HG03342 (cell line): ENCODE measurements around the gene GLE1.
"Not testable (repeated sequence)": the region's sequence is repeated elsewhere in the genome, so short reads cannot be mapped to it uniquely, and the experiment has no call there.

Source experiments
- ATAC-seq: cut with Tn5 transposase; IDR thresholded peaks from one replicate; pipeline ENCODE4 v1.9.1; 2021; ENCODE audit warnings: mild to moderate bottlenecking, moderate library complexity; ENCODE audit not compliant: unreplicated experiment

The GLE1 gene

GRCh38 chr9:128495296-128495695 is 9.2 kb upstream of the GLE1 start:
- ATAC-seq = no peak

DNA sequence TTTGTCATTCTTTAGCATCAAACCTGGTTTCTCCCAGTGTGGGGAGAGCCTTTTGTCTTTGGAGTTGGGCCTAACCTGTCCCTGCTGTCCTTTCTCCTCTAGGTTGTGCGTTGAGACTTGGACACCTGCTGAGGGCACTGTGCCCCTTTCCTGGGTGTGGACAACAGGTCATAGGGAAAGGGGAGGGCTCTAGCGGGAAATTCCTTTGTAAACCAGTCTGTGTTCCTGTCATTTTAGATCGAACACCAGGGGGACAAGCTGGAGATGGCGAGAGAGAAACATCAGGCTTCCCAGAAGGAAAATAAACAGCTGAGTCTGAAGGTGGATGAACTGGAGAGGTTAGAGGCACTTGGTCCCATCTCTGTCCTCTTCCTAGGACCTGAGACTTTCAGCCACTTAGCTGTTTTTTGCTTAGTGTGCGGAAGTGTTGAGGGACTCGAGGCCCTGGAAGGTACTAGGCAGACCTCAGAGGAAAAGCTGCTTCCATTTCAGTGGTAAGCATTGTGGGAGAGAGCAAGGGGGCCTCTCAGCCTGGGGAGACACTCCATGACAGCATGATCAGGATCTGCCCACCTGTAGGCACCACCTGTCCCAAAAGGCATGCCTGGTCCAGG is 8.6 kb upstream of the GLE1 start:
- no peak for ATAC-seq

DNA sequence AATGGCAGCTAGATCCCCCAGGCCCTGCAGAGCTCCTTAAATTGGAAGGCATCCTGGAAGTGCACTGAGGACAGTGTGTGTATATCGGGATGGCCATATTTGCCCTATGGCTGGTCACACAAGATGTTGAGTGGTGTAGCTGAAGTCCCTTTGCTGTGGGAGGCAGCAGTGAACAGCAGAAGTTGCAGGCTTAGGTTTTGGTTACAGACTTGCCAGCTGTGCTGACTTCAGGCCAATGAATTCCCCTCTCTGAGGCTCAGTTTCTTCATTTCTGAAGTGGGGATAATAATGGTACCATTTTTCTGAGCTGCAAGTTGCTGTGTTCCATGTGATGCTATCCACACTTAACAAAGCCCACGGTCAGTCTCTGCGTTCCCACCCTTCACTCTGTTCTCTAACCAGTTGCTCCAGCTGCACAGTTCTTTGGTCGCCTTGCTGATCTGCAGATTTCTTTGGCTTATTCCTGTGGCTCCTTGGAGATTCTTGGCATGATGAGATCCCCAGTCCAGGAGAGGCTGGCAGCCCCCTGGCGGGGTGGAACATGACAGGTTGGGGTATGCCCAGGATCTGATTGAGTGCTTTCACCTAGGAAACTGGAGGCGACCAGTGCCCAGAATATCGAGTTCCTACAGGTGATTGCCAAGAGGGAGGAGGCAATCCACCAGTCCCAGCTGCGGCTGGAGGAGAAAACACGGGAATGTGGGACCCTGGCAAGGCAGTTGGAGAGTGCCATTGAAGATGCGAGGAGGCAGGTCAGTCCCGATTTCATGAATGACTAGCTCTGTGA is 6.5 kb upstream of the GLE1 start:
- ATAC-seq = no peak

GRCh38 chr9:128498911-128499310 is 5.6 kb upstream of the GLE1 start:
- no peak for ATAC-seq

- no peak for ATAC-seq
These were observed 4.6 kb upstream of the GLE1 start for GRCh38 chr9:128499920-128500319.

GRCh38 chr9:128503415-128503825 is 1.1 kb upstream of the GLE1 start:
- not testable (repeated sequence) for ATAC-seq

DNA sequence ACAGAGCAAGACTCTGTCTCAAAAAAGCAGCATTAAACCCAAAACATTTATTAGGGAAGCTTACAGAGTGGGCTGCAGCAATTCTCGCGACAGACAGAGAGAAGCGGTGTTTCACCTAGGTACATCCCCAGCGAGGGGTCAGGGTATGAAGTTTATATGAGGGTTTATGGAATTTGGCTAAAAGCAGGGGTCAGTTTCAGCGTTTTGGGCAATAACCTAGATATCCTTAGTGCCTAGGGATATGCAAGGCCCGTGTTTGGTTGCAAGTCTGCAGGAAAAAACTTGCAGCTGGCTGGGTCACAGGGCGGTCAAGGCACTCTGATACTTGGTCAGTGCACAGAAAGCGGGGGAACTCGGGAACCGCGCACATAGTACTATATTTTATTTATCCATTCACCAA is 649 bp upstream of the GLE1 start:
- no peak for ATAC-seq

DNA sequence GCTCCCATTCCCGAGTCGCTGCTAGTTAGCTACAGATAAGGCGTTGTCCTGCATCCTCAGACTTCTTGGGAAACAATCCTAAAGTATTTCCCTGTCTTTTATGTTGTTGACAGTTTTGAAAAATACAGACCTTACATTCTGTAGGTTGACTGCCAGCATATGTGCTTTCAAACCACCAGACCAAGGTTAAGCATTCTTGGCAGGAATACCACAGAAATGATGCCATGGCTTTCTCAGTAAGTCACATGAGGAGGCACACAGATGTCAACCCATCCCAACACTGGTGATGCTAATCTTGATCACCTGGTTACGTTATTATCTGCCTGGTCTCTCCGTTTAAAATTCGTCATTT is 871 bp downstream of the GLE1 start:
- no peak for ATAC-seq

DNA sequence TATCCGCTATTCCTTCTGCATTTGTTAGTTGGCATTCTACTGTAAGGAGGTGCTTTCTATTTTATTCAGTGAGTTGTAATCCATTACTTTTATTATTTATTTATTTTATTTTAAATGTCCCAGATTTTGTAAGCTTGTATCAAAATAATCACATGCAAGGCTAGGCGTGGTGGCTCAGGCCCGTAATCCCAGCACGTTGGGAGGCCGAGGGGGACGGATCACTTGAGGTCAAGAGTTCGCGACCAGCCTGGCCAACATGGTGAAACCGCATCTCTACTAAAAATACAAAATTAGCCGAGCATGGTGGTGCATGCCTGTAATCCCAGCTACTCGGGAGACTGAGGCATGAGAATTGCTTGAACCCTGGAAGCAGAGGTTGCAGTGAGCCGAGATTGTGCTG is 1.4 kb downstream of the GLE1 start:
- not testable (repeated sequence) for ATAC-seq

GRCh38 chr9:128512820-128513219 is 8.3 kb downstream of the GLE1 start:
- ATAC-seq = no peak

DNA sequence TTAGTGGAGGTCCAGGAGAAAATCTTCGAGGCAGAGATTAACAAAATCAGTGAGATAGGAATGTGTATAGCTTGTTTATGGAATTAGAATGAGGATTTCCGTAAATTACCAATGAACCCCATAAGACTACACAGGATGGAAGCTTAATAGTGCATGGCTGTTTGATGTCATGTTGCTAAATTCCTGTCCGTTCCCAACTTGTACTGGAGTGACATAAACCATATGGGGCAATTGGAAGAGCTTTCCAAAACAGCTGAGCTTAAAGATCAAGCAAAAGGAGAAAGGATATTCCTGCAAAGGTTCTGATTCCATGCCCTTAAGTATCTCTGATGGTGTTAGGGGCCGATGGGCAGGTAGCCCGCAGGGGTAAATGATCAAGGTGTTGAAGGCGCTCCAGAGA is 17.4 kb downstream of the GLE1 start:
- no peak for ATAC-seq

DNA sequence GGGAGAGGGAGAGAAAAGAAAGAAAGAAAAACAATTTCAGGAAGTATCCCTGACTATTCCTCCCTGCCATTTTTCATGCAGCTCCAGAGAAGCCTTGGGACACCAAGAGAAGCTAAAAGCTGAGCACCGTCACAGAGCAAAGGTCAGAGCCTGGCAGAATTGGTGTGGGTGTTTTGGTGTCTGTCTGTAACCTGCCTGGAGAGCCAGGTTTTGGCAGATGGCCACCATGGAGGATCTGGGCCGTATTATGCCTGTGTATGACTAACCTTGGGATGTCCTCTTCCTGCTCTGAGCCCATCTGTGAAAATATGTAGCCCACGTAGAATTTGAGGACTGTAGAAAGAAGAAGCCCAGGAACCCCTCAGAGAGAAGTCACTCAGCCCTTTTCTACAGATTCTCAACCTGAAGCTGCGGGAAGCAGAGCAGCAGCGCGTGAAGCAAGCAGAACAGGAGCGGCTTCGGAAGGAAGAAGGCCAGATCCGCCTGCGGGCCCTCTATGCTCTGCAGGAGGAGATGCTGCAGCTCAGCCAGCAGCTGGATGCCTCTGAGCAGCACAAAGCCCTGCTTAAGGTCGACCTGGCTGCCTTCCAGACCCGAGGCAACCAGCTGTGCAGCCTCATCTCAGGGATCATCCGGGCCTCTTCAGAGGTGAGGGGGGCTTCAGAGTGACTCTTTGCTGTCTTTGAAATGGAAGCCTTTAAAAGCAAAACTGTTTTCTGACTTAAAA is 18.8 kb downstream of the GLE1 start:
- ATAC-seq = no peak

GRCh38 chr9:128526720-128527119 is 22.2 kb downstream of the GLE1 start:
- no peak for ATAC-seq

DNA sequence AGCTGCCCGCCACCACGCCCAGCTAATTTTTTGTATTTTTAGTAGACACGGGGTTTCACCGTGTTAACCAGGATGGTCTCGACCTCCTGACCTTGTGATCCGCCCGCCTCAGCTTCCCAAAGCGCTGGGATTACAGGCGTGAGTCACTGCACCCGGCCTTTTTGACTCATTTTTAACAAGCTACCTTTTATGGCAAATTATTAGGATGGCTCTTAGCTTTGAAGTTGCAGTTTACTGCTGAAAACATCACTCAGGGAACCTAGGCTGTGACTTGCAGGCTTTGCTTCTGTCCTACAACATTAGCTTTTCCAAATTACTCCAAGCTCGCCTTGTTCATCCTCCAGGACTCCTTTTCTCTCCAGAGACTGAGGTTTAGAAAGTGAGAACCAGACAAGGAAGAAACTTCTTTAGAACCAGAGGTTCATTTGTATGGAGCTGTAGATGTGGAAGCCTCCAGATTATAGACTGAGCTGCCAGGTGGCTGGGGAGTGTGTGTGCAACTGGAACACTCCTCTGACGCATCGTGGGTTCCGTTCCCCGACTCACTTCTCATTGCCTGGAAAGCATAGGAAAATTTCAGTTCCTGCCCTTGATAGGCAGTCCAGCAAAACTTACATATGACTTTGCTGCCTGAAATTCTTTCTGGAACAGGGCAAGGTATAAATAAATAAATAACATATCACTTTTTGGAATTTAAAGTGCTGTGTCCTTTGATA is 24.1 kb downstream of the GLE1 start:
- ATAC-seq = no peak

- ATAC-seq = no peak
These were observed 24.7 kb downstream of the GLE1 start for GRCh38 chr9:128529191-128529590.

GRCh38 chr9:128532581-128532980 is 28.1 kb downstream of the GLE1 start:
- ATAC-seq = no peak

DNA sequence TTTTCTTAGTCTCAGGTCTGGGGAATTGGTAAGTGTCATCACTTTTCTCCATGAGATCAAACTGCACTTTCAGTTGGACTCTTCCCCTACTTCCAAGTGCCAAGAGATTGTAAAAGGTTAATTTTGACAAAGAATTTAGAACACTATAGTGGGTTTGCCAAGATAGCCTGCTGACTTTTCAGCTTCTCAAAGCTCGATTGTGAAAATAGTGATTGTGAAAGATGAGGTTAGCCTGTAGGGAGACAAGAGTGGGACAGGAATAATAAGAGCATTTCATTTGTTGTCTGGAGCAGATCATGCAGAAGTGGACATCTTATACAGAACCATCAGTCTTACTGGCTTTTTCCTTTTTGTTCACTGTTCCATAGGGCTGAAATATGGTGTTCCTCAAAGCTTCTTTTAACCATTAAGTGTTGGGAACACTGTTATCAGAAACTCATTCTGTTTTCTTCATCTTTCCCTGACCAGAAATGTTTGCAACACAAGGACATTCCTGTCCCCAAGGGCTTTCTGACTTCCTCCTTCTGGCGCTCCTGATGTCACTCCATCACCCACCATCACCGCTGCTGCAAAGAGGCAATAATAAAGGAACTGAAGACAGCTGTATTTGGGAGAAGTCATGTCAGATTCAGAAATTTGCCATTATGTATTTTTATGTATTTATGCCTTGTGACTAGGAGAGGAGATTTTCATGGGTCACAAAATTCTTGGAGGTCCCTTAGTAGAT is 36.3 kb downstream of the GLE1 start:
- no peak for ATAC-seq

DNA sequence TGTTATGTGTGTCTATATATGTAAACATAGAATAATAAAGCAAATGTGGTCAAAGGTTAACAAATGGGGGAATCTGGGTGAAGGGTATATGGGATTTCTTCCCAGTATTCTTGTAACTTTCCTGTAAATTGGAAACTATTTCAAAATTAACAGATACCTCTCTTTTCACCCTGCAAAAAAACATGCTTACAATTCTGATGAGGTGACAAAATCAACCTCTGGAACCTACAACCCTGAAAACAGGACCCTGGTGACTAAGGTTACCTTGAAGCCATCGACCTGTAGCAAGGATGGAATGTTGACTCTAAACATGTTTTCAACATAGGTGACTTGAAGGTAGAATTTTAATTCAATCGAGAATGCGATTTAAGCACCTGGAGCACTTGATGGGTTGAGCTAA is 42.0 kb downstream of the GLE1 start:
- ATAC-seq = no peak

- ATAC-seq = no peak
These were observed 44.4 kb downstream of the GLE1 start for GRCh38 chr9:128548876-128549275.

DNA sequence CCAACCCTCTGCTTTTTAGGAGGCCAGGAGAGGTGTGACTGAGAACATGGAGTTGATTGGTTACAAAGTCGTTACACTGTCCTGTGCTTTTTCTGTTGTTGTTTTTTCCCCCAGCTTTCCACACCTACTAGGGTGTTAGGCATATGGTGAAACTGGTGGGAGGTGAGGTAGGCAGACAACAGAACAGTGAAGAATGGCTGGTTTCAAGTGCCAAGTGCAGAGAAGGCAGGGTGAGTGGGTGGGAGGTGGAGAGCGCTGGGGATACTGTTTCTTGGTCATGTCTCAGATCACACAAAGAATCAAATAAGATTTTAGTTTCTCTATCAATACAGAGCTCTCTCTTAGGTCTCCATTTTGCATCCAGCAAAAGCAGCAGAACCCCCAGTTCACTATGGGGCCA is 45.7 kb downstream of the GLE1 start:
- no peak for ATAC-seq
